Measurements from ENCODE around the gene TRPC5OS. TPM values are rescaled to one million over a fixed set of nuclear protein-coding genes. Genes with fewer than 3 reads are reported as not detected.

TRPC5OS gene
- total and polyA plus RNA-seq, 2 of the 13 experiments (the other 11 are each of a cell fraction or from before 2014, with no cell fraction given): not detected

- intact Hi-C loops (cut with micrococcal nuclease; ENCODE audit: unreplicated experiment): no loop called here
Measured at GRCh38 chrX:111914398-111915090, 38.6 kb downstream of the TRPC5OS start.

GRCh38 chrX:111917591-111917990, 41.6 kb downstream of the TRPC5OS start:
- BruUV-seq (replicated peaks): no TSS peak
- Histone ChIP-seq H3K4me1 (ENCODE audit: insufficient read depth, low read length) (no peaks in the 10 kb centered on the region), H4K20me1 (ENCODE audit: insufficient read depth, low read length) (no peaks in the 10 kb centered on the region), H3K27me3 (ENCODE audit: control insufficient read depth in 1 of 2, insufficient read depth in 2 of 2, low read length in 2 of 2) (no peaks in the 10 kb centered on the region), H3K4me3 (replicated peaks in 1 of 3; ENCODE audit: insufficient read depth in 1 of 3, low read depth in 2 of 3, low read length in 3 of 3) (no peak overlapping the region), H3K9ac (ENCODE audit: insufficient read depth, low read depth, low read length) (no peak overlapping the region), H3K4me2 (ENCODE audit: low read depth, low read length) (no peak overlapping the region), H3K36me3 (replicated peaks in 1 of 2; ENCODE audit: control insufficient read depth in 1 of 2, insufficient read depth in 2 of 2, low read length in 2 of 2) (no peaks in the 10 kb centered on the region), H2AFZ (ENCODE audit: low read length) (no peak overlapping the region), H3K27ac (ENCODE audit: extremely low read length, insufficient read depth, low read length) (no peak overlapping the region), H3K79me2 (ENCODE audit: insufficient read depth, low read length) (no peaks in the 10 kb centered on the region), H3K9me3 (ENCODE audit: low read length) (no peaks in the 10 kb centered on the region)
- in situ Hi-C loops (cut with HindIII; ENCODE audit: extremely low pct_ligation_motif_present, low pct_unique_long_range_greater_than_20kb) (no loop called here), intact Hi-C loops (cut with micrococcal nuclease; ENCODE audit: unreplicated experiment) (no loop called here)
- ATAC-seq (no peak), DNase-seq (ENCODE audit: low spot score) (no peak), FAIRE-seq (no peak)
- ChIA-PET CTCF (ENCODE audit: low intra/inter-chr PET ratio, low total read pairs) (no interaction called here), POLR2A (no interaction called here)
- no peak for TF ChIP-seq ZNF282 (IDR thresholded peaks at IDR 0.05; ENCODE audit: partially characterized antibody)
- no peak for TF ChIP-seq SYNCRIP (IDR thresholded peaks at IDR 0.05; ENCODE audit: insufficient read depth, low read depth, low read length)
- no peak for TF ChIP-seq KDM4B (CRISPR knock-in tag; IDR thresholded peaks at IDR 0.05)
- TF ChIP-seq ZNF598 (CRISPR knock-in tag; IDR thresholded peaks at IDR 0.05; ENCODE audit: borderline replicate concordance): no peak
- TF ChIP-seq SMAD3 (CRISPR knock-in tag; IDR thresholded peaks at IDR 0.05): no peak
- TF ChIP-seq XRCC5 (optimal IDR thresholded peaks at IDR 0.05; ENCODE audit: low read length): no peak
- no peak for TF ChIP-seq HOXA7 (CRISPR knock-in tag; IDR thresholded peaks at IDR 0.05)
- no peak for TF ChIP-seq ATF7-NPFF (CRISPR knock-in tag; IDR thresholded peaks at IDR 0.05; ENCODE audit: low read depth)
- no peak for TF ChIP-seq ZNF720 (CRISPR knock-in tag; IDR thresholded peaks at IDR 0.05)
- TF ChIP-seq ZNF713 (CRISPR knock-in tag; IDR thresholded peaks at IDR 0.05): no peak
- no peak for TF ChIP-seq POLR2AphosphoS5 (IDR thresholded peaks at IDR 0.05; ENCODE audit: low read depth, low read length)
- TF ChIP-seq SSRP1 (CRISPR knock-in tag; IDR thresholded peaks at IDR 0.05): no peak
- no peak for TF ChIP-seq CBX5 (CRISPR knock-in tag; IDR thresholded peaks at IDR 0.05; ENCODE audit: borderline replicate concordance)
- no peak for TF ChIP-seq GATAD1 (CRISPR knock-in tag; IDR thresholded peaks at IDR 0.05)
- TF ChIP-seq NFRKB (IDR thresholded peaks at IDR 0.05): no peak
- TF ChIP-seq ZBTB3 (CRISPR knock-in tag; IDR thresholded peaks at IDR 0.05; ENCODE audit: borderline replicate concordance, low read depth): no peak

More at GRCh38 chrX:111914398-111915090, 38.6 kb downstream of the TRPC5OS start:
- DNase-seq (ENCODE audit: low spot score): no peak
- no peak overlapping the region for H3K4me2 ChIP-seq (ENCODE audit: low read depth, low read length)
- POLR2A ChIA-PET: no interaction called here
- in situ Hi-C loops (cut with HindIII; ENCODE audit: extremely low pct_ligation_motif_present, low pct_unique_long_range_greater_than_20kb): no loop called here
- TF ChIP-seq HHEX (CRISPR knock-in tag; IDR thresholded peaks at IDR 0.05) (no peak), ZNF775 (CRISPR knock-in tag; IDR thresholded peaks at IDR 0.05; ENCODE audit: borderline replicate concordance) (no peak), ATF4 (CRISPR knock-in tag; IDR thresholded peaks at IDR 0.05) (0 out of 4 replicates have a peak, but pooled peaks of 1 of the 2 experiments have one; percentile 52), ZNF761 (CRISPR knock-in tag; conservative IDR thresholded peaks at IDR 0.05) (no peak)
- no peak overlapping the region for H3K27ac ChIP-seq (ENCODE audit: extremely low read length, insufficient read depth, low read length)
- no peak overlapping the region for H3K4me3 ChIP-seq (replicated peaks in 1 of 3; ENCODE audit: insufficient read depth in 1 of 3, low read depth in 2 of 3, low read length in 3 of 3)
- BruUV-seq (replicated peaks): no TSS peak
- H3K9ac ChIP-seq (ENCODE audit: insufficient read depth, low read depth, low read length): no peak overlapping the region
- 3% methylated on average over 6 of the region's 7 CpGs for WGBS (ENCODE audit: low lambda C conversion rate)
- CTCF ChIA-PET (ENCODE audit: low intra/inter-chr PET ratio, low total read pairs): no interaction called here
- H4K20me1 ChIP-seq (ENCODE audit: insufficient read depth, low read length): no peaks in the 10 kb centered on the region
- no peak for FAIRE-seq
- no peak overlapping the region for H2AFZ ChIP-seq (ENCODE audit: low read length)
- no peaks in the 10 kb centered on the region for H3K4me1 ChIP-seq (ENCODE audit: insufficient read depth, low read length)
- no peaks in the 10 kb centered on the region for H3K27me3 ChIP-seq (ENCODE audit: control insufficient read depth in 1 of 2, insufficient read depth in 2 of 2, low read length in 2 of 2)
- no peaks in the 10 kb centered on the region for H3K36me3 ChIP-seq (replicated peaks in 1 of 2; ENCODE audit: control insufficient read depth in 1 of 2, insufficient read depth in 2 of 2, low read length in 2 of 2)
- no peaks in the 10 kb centered on the region for H3K79me2 ChIP-seq (ENCODE audit: insufficient read depth, low read length)
- no peaks in the 10 kb centered on the region for H3K9me3 ChIP-seq (ENCODE audit: low read length)
- ATAC-seq: no peak
